GM19467 (cell line): ENCODE results near the gene RHCE.
"Not testable (repeated sequence)": the region's sequence is repeated elsewhere in the genome, so short reads cannot be mapped to it uniquely, and the experiment has no call there.

ENCODE experiments used
- ATAC-seq: cut with Tn5 transposase; IDR thresholded peaks from one replicate; pipeline ENCODE4 v1.9.1; 2021; ENCODE audit warnings: mild to moderate bottlenecking, moderate library complexity; ENCODE audit not compliant: unreplicated experiment

The RHCE gene

GRCh38 chr1:25420715-25421114, at the start of gene RHCE:
Gene RHCE, minus strand, starts transcription at chr1:25420825. Its CDS starts 39 bp downstream, at chr1:25420786.
- not testable (repeated sequence) for ATAC-seq

GRCh38 chr1:25469177-25469576, 48.6 kb upstream of the RHCE start:
- ATAC-seq, result no peak

GRCh38 chr1:25468033-25468432, 47.4 kb upstream of the RHCE start:
- no peak for ATAC-seq

- ATAC-seq, result no peak
Observed at GRCh38 chr1:25467616-25468015, 47.0 kb upstream of the RHCE start.

- ATAC-seq, result no peak
Observed at GRCh38 chr1:25467193-25467592, 46.6 kb upstream of the RHCE start.

GRCh38 chr1:25462732-25463131, 42.1 kb upstream of the RHCE start:
- no peak for ATAC-seq

- no peak for ATAC-seq
Observed at GRCh38 chr1:25461849-25462248, 41.2 kb upstream of the RHCE start.

GRCh38 chr1:25460816-25461215, 40.2 kb upstream of the RHCE start:
- not testable (repeated sequence) for ATAC-seq

- no peak for ATAC-seq
Observed at GRCh38 chr1:25460020-25460419, 39.4 kb upstream of the RHCE start.

- no peak for ATAC-seq
Observed at GRCh38 chr1:25458541-25459298, 38.1 kb upstream of the RHCE start.

GRCh38 chr1:25456502-25456901, 35.9 kb upstream of the RHCE start:
- ATAC-seq, result no peak

- ATAC-seq, result no peak
Observed at GRCh38 chr1:25451908-25452307, 31.3 kb upstream of the RHCE start.

GRCh38 chr1:25450891-25451290, 30.3 kb upstream of the RHCE start:
- no peak for ATAC-seq

GRCh38 chr1:25447547-25447946, 26.9 kb upstream of the RHCE start:
- ATAC-seq, result no peak

- ATAC-seq, result no peak
Observed at GRCh38 chr1:25445993-25446538, 25.4 kb upstream of the RHCE start.

GRCh38 chr1:25444604-25445003, 24.0 kb upstream of the RHCE start:
- not testable (repeated sequence) for ATAC-seq

GRCh38 chr1:25443030-25443699, 22.5 kb upstream of the RHCE start:
- no peak for ATAC-seq

GRCh38 chr1:25442178-25442577, 21.6 kb upstream of the RHCE start:
- no peak for ATAC-seq

- ATAC-seq, result no peak
Observed at GRCh38 chr1:25439287-25439686, 18.7 kb upstream of the RHCE start.

GRCh38 chr1:25437672-25438071, 17.0 kb upstream of the RHCE start:
- ATAC-seq, result no peak

GRCh38 chr1:25435397-25436108, 14.9 kb upstream of the RHCE start:
- ATAC-seq, result no peak
